OCI-M2 (cell line): Measurements from ENCODE around the gene TUBG2.
A peak's percentile ranks its signal among the peaks of the same experiment; 100 is the strongest.

ENCODE experiments used
- DNase-seq: peaks from one replicate; lab custom pipeline; 2025; ENCODE audit not compliant: unreplicated experiment; lab: John Stamatoyannopoulos, UW

TUBG2 gene

GRCh38 chr17:42695500-42695899 lies 36.4 kb downstream of the TUBG2 start:
- DNase-seq: no peak

DNA sequence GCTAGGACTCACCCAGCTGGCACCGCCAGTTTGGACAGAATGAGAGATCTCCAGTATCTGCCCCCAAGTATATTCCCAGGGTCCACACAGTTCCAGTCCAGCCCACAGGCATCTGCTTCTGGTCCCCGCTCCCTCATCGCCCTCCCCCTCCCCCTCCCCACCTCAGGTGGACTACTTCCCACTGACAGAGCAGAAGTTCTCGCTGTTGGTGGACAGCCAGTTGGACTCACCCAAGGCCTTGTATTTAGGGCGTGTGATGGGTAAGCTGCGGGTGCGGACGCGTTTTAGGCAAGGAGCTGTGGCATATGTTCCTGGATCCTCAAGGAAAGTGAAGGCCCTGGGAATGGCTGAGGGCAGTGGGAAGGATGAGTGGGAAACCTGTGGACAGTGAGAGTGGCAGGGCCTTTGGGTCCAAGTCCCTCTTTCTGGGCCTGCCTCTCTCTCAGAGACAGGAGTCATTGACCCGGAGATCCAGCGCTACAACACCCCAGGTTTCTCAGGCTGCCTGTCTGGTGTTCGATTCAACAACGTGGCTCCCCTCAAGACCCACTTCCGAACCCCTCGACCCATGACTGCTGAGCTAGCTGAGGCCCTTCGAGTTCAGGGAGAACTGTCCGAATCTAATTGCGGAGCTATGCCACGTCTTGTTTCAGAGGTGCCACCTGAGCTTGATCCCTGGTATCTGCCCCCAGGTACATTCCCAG lies 38.2 kb downstream of the TUBG2 start:
- DNase-seq: no peak

GRCh38 chr17:42698736-42699414 lies 39.8 kb downstream of the TUBG2 start:
- peak; percentile 83 for DNase-seq

DNA sequence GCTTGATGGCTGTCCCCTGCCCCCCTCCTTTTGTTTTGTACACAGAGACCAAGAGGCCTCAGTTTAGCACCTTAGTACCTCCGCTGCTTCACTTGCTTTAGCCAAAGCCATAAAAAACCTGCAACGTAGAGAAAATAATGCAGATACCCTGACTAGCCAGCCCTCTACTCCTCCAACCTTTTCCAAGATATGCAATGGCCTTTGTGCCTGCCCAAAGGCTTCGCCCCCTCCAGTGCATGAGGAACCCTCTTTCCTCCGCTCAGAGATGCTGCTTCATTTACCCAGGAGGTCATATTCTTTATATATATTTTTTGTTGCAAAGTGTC lies 40.3 kb downstream of the TUBG2 start:
- no peak for DNase-seq

- DNase-seq: no peak
Measured at GRCh38 chr17:42700586-42701289, 41.7 kb downstream of the TUBG2 start.

DNA sequence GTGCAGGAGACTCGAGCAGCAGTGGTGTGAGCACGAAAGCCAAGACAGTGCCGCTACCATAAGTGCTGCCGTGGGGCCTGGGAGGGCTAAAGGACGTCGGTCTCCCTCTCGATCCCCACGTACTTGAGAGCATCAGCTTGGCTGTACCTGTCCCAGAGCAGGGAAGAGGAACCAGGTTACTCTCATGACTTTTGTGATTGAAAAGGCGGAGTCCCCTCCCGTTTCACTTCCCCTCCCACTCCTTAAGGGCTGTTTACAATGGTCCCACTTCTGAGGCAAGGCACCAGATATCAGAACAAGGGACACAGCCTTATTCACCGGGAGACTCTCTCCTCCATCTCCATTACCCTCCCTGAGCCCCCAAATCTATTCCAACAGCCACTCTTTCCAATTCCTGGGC lies 43.4 kb downstream of the TUBG2 start:
- no peak for DNase-seq

GRCh38 chr17:42704490-42704836 lies 45.4 kb downstream of the TUBG2 start:
- DNase-seq: no peak

DNA sequence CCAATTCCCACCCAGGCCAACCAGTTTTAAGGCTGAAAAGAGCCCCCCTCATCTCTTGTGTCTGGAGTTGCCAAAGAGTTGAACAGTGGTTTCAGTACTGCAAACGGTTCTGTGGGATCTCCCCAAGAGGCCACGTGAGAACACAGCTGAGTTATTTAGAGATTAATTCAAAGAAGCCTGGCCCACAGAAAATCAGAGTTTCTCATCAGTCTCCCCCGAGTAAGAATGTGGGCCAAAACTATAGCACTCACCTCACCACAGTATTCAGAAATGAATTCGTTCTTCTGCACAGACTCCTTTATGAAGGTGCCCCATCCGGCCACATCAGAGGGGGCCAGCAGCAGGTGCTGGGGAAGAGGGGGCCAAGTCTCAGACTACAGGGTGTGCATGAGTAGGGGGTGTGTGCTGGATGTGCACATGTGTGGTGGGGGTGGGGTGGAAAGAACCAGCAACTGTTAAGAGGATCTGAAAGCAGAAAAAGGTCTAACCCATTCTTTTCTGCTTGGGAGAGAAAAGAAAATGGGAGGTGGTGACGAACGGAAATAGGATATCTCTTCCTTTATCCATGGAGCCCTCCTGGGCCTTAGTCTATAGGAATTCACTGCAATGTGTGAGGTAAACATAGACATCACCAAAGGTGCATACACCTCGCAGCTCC lies 45.9 kb downstream of the TUBG2 start:
- DNase-seq: no peak

DNA sequence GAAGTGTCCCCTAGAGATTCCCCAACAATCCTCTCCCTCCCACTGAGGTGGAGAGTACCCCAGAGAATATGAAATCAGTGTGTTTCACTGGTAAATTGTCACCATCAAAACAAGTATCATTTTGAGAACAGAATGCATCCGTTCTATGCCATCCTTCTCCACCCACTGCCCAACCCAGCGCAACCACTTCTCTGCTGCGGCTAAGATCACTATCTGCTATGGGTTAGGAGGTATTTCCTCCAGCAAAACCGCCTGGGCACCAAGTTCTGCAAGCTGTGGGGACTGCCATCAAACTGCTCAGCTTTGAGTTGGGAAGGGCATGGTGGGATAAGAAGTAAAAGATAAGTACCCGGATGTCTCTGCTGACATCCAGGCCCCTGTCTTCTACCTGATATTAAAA lies 47.6 kb downstream of the TUBG2 start:
- DNase-seq: no peak

- DNase-seq: no peak
Measured at GRCh38 chr17:42708588-42708987, 49.5 kb downstream of the TUBG2 start.

DNA sequence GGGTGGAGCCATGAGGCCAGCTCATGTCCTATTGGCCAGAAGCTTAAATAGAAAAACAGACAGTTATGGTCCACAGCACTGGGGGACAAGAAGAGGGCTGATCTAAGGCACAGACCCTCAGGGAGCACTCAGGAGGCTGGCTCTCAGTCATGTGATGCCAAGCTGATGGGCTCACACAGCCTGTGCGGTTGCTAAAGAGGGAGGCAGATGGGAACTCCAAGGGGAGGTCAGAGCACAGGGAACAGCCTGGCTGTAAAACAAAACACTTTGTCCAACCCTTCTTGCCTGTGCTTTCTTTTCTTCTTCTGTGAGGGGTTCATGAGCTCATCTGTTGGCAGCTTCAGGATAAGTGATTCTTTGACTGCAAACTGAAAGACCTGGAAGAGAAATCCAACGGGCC lies 50.5 kb downstream of the TUBG2 start:
- no peak for DNase-seq
